Left lung (tissue), 10 donors: Measurements from ENCODE around the gene KIAA0930. TPM values are rescaled to one million over a fixed set of nuclear protein-coding genes. Genes with fewer than 3 reads are reported as not detected.

Experiments used
- ATAC-seq: fragments of 200-7000 bp; cut with Tn5 transposase; one replicate; pipeline ENCODE4 v1.9.1; 2020; ENCODE audit warnings: moderate library complexity
- DNase-seq, 4 donors: peaks; one replicate each; pipeline ENCODE4 v3.0.0-alpha.2; 2013 to 2020
- H3K27ac ChIP-seq, 2 donors: fragments of 200-600 bp; sonication (generic) in 1 of 2; one replicate each; pipeline versions ENCODE4 v1.5.0 to v1.8.0; 2020 to 2021
- H3K27me3 ChIP-seq, 2 donors: fragments of 200-600 bp; sonication (generic) in 1 of 2; one replicate each; pipeline versions ENCODE4 v1.5.0 to v1.8.0; 2020 to 2021
- H3K36me3 ChIP-seq, 2 donors: fragments of 200-600 bp; sonication (generic) in 1 of 2; one replicate each; pipeline versions ENCODE4 v1.5.0 to v1.8.0; 2020 to 2021
- H3K4me1 ChIP-seq, 2 donors: fragments of 200-600 bp; one replicate each; pipeline ENCODE4 v1.8.0; 2021
- H3K4me3 ChIP-seq, 2 donors: fragments of 200-600 bp; sonication (generic) in 1 of 2; one replicate each; pipeline versions ENCODE4 v1.5.0 to v1.8.0; 2020 to 2021; ENCODE audit warnings: mild to moderate bottlenecking in 1 of 2
- H3K9me3 ChIP-seq, 2 donors: fragments of 200-600 bp; sonication (generic) in 1 of 2; one replicate each; pipeline versions ENCODE4 v1.5.0 to v1.8.0; 2020 to 2021
- CTCF ChIP-seq, 2 donors: fragments of 200-600 bp; sonication (generic) in 1 of 2; IDR thresholded peaks; one replicate each; pipeline versions ENCODE4 v1.5.0 to v1.8.0; 2021; ENCODE audit warnings: antibody characterized with exemption in 2 of 2
- intact Hi-C, 2 donors: fragments of 100-400 bp; cut with DNase I; formaldehyde crosslinking; loops; one replicate each; pipeline versions ENCODE4 v1.11.2 to v1.14.2; 2022
- polyA plus RNA-seq, 6 donors: library from polyadenylated mRNA; unstranded; fragments of 120-200 nt; gene quantifications; one replicate each; pipeline ENCODE4 v1.2.1, GENCODE V29; 2013; ENCODE audit not compliant: insufficient read length in 6 of 6
- total RNA-seq, 2 donors: library from RNA; stranded (reverse); fragmentation: NEBNext Ultra II Directional; extraction: Animal tissue kit (Norgen Biotek cat#: 25700); gene quantifications; one replicate each; pipeline ENCODE4 v1.2.1, GENCODE V29; 2021
- donor health status: DM: no; HTN: yes; CAD: no.
- donor health status: DM: no; HTN: no; CAD: no.

The KIAA0930 gene
- total and polyA plus RNA-seq, 8 donors = 12.1 to 78.8 (median 17.9) TPM

- TF ChIP-seq CTCF (IDR thresholded peaks at IDR 0.05) = no peak
- Histone ChIP-seq H3K4me1 (peaks cover 5 to 66% of the 10 kb centered on the region in 2 donors), H3K27ac (no peak overlapping the region), H3K9me3 (no peaks in the 10 kb centered on the region), H3K4me3 (no peak overlapping the region), H3K36me3 (no peaks in the 10 kb centered on the region), H3K27me3 (no peaks in the 10 kb centered on the region)
- ATAC-seq (no peak), DNase-seq (no peak)
- intact Hi-C loops = no loop called here
Measured at GRCh38 chr22:45223304-45224117, 17.2 kb downstream of the KIAA0930 start.

- intact Hi-C loops = no loop called here
- H3K4me1 ChIP-seq = peaks cover 2 to 47% of the 10 kb centered on the region in 2 donors
- no peak for DNase-seq
- no peaks in the 10 kb centered on the region for H3K9me3 ChIP-seq
- no peak overlapping the region for H3K4me3 ChIP-seq
- H3K27ac ChIP-seq = no peak overlapping the region
- H3K27me3 ChIP-seq = no peaks in the 10 kb centered on the region
- no peak for TF ChIP-seq CTCF (IDR thresholded peaks at IDR 0.05)
- H3K36me3 ChIP-seq = no peaks in the 10 kb centered on the region
- ATAC-seq = no peak
Measured at GRCh38 chr22:45221201-45221600, 19.5 kb downstream of the KIAA0930 start.

- no peak for ATAC-seq
- Histone ChIP-seq H3K9me3 (no peaks in the 10 kb centered on the region), H3K36me3 (no peaks in the 10 kb centered on the region), H3K27me3 (no peaks in the 10 kb centered on the region), H3K4me1 (peaks cover 0 to 31% of the 10 kb centered on the region in 2 donors), H3K4me3 (no peak overlapping the region), H3K27ac (no peak overlapping the region)
- TF ChIP-seq CTCF (IDR thresholded peaks at IDR 0.05) = no peak
- intact Hi-C loops = no loop called here
- DNase-seq = no peak
Measured at GRCh38 chr22:45218976-45219375, 21.7 kb downstream of the KIAA0930 start.

- ATAC-seq (no peak), DNase-seq (peak in 1 of 4 donors; percentile 34)
- Histone ChIP-seq H3K27me3 (no peaks in the 10 kb centered on the region), H3K27ac (no peak overlapping the region), H3K36me3 (no peaks in the 10 kb centered on the region), H3K4me1 (peaks cover 0 to 34% of the 10 kb centered on the region in 2 donors), H3K4me3 (no peak overlapping the region), H3K9me3 (no peaks in the 10 kb centered on the region)
- intact Hi-C loops = no loop called here
- TF ChIP-seq CTCF (IDR thresholded peaks at IDR 0.05) = no peak
Measured at GRCh38 chr22:45217806-45218205, 22.9 kb downstream of the KIAA0930 start.

- ATAC-seq (no peak), DNase-seq (no peak)
- Histone ChIP-seq H3K27me3 (no peaks in the 10 kb centered on the region), H3K36me3 (no peaks in the 10 kb centered on the region), H3K27ac (no peak overlapping the region), H3K4me3 (no peak overlapping the region), H3K9me3 (no peaks in the 10 kb centered on the region), H3K4me1 (peaks cover 0 to 35% of the 10 kb centered on the region in 2 donors)
- intact Hi-C loops = no loop called here
- TF ChIP-seq CTCF (IDR thresholded peaks at IDR 0.05) = no peak
Measured at GRCh38 chr22:45217345-45217744, 23.3 kb downstream of the KIAA0930 start.
